NCI-H187 treated with DMSO at 0.1 percent for 48 hours (cell line): ENCODE results near the gene DCDC1.

Experiments used
- DNase-seq: peaks from one replicate; lab custom pipeline; 2025; lab: John Stamatoyannopoulos, UW

DCDC1 gene

GRCh38 chr11:31106968-31107576 is 262.5 kb downstream of the DCDC1 start:
- no peak for DNase-seq

- DNase-seq: no peak
Measured at GRCh38 chr11:31106326-31106725, 263.2 kb downstream of the DCDC1 start.

GRCh38 chr11:31102875-31103274 is 266.7 kb downstream of the DCDC1 start:
- DNase-seq: no peak

- DNase-seq: no peak
Measured at GRCh38 chr11:31102316-31102715, 267.2 kb downstream of the DCDC1 start.

GRCh38 chr11:31096191-31096805 is 273.2 kb downstream of the DCDC1 start:
- DNase-seq: no peak

GRCh38 chr11:31092638-31093037 is 276.9 kb downstream of the DCDC1 start:
- no peak for DNase-seq

GRCh38 chr11:31089117-31089516 is 280.4 kb downstream of the DCDC1 start:
- no peak for DNase-seq

GRCh38 chr11:31069447-31070205 is 299.9 kb downstream of the DCDC1 start:
- DNase-seq: no peak

GRCh38 chr11:31060880-31061279 is 308.7 kb downstream of the DCDC1 start:
- no peak for DNase-seq

GRCh38 chr11:31059529-31059928 is 310.0 kb downstream of the DCDC1 start:
- no peak for DNase-seq

- peak; percentile 79 for DNase-seq
Measured at GRCh38 chr11:31050061-31050765, 319.3 kb downstream of the DCDC1 start.

- DNase-seq: no peak
Measured at GRCh38 chr11:31045335-31045734, 324.2 kb downstream of the DCDC1 start.

- DNase-seq: no peak
Measured at GRCh38 chr11:31030138-31030792, 339.3 kb downstream of the DCDC1 start.

GRCh38 chr11:31026315-31026714 is 343.2 kb downstream of the DCDC1 start:
- no peak for DNase-seq

- no peak for DNase-seq
Measured at GRCh38 chr11:31022080-31022479, 347.5 kb downstream of the DCDC1 start.

- no peak for DNase-seq
Measured at GRCh38 chr11:31019786-31020185, 349.8 kb downstream of the DCDC1 start.

GRCh38 chr11:31005202-31005601 is 364.3 kb downstream of the DCDC1 start:
- DNase-seq: no peak

- no peak for DNase-seq
Measured at GRCh38 chr11:31001427-31001826, 368.1 kb downstream of the DCDC1 start.

- no peak for DNase-seq
Measured at GRCh38 chr11:31000381-31000780, 369.2 kb downstream of the DCDC1 start.

GRCh38 chr11:30992513-30992849 is 377.1 kb downstream of the DCDC1 start:
- no peak for DNase-seq

GRCh38 chr11:30991802-30992512 is 377.6 kb downstream of the DCDC1 start:
- DNase-seq: no peak

- no peak for DNase-seq
Measured at GRCh38 chr11:30991376-30991775, 378.2 kb downstream of the DCDC1 start.
